HG02759 (cell line): Measurements from ENCODE around the gene MBNL1.

ENCODE experiments used
- ATAC-seq: cut with Tn5 transposase; IDR thresholded peaks from one replicate; pipeline ENCODE4 v1.9.1; 2021; ENCODE audit warnings: mild to moderate bottlenecking, moderate library complexity; ENCODE audit not compliant: unreplicated experiment

The MBNL1 gene

GRCh38 chr3:152268555-152269055 is at the start of gene MBNL1:
Gene MBNL1, plus strand, starts transcription at chr3:152268929. Its CDS starts 31,265 bp downstream, at chr3:152300194.
- ATAC-seq, result peak; percentile 67

GRCh38 chr3:152219216-152219615 is 49.5 kb upstream of the MBNL1 start:
- no peak for ATAC-seq

GRCh38 chr3:152219769-152220255 is 48.9 kb upstream of the MBNL1 start:
- no peak for ATAC-seq

- no peak for ATAC-seq
Observed at GRCh38 chr3:152222327-152222726, 46.4 kb upstream of the MBNL1 start.

GRCh38 chr3:152225201-152225600 is 43.5 kb upstream of the MBNL1 start:
- no peak for ATAC-seq

- ATAC-seq, result no peak
Observed at GRCh38 chr3:152226176-152226575, 42.6 kb upstream of the MBNL1 start.

- ATAC-seq, result no peak
Observed at GRCh38 chr3:152227027-152227426, 41.7 kb upstream of the MBNL1 start.

- ATAC-seq, result no peak
Observed at GRCh38 chr3:152229692-152230091, 39.0 kb upstream of the MBNL1 start.

- ATAC-seq, result no peak
Observed at GRCh38 chr3:152230370-152230769, 38.4 kb upstream of the MBNL1 start.

- no peak for ATAC-seq
Observed at GRCh38 chr3:152232001-152232400, 36.7 kb upstream of the MBNL1 start.

GRCh38 chr3:152232679-152233078 is 36.0 kb upstream of the MBNL1 start:
- no peak for ATAC-seq

- no peak for ATAC-seq
Observed at GRCh38 chr3:152234657-152235375, 33.9 kb upstream of the MBNL1 start.

GRCh38 chr3:152235709-152236298 is 32.9 kb upstream of the MBNL1 start:
- ATAC-seq, result peak; percentile 40

- ATAC-seq, result no peak
Observed at GRCh38 chr3:152236716-152237115, 32.0 kb upstream of the MBNL1 start.

GRCh38 chr3:152241142-152242017 is 27.3 kb upstream of the MBNL1 start:
- ATAC-seq, result peak; percentile 54

GRCh38 chr3:152243301-152243711 is 25.4 kb upstream of the MBNL1 start:
- ATAC-seq, result peak; percentile 71

GRCh38 chr3:152243721-152244516 is 24.8 kb upstream of the MBNL1 start:
- peak; percentile 35 for ATAC-seq

GRCh38 chr3:152244517-152244888 is 24.2 kb upstream of the MBNL1 start:
- ATAC-seq, result no peak

GRCh38 chr3:152245498-152246170 is 23.1 kb upstream of the MBNL1 start:
- ATAC-seq, result no peak

GRCh38 chr3:152251916-152252315 is 16.8 kb upstream of the MBNL1 start:
- ATAC-seq, result no peak
